Mesodermal cell (in vitro differentiated cells): ENCODE data around the gene KLF2.

ENCODE experiments used
- H3K27ac ChIP-seq: 2 replicates; pipeline ENCODE4 v1.7.0; 2013; ENCODE audit warnings: mild to moderate bottlenecking, low read depth, low read length, moderate library complexity; ENCODE audit not compliant: severe bottlenecking
- H3K36me3 ChIP-seq: 2 replicates; pipeline ENCODE4 v1.7.1; 2013; ENCODE audit warnings: mild to moderate bottlenecking, low read length, moderate library complexity; ENCODE audit not compliant: control insufficient read depth, insufficient read depth
- H3K4me1 ChIP-seq: one replicate; pipeline ENCODE4 v1.7.1; 2013; ENCODE audit warnings: mild to moderate bottlenecking, low read length; ENCODE audit not compliant: insufficient read depth, control insufficient read depth, poor library complexity, severe bottlenecking
- H3K4me3 ChIP-seq: 2 replicates; pipeline ENCODE4 v1.7.0; 2013; ENCODE audit warnings: low read length, control low read depth, mild to moderate bottlenecking; ENCODE audit not compliant: insufficient read depth, poor library complexity, severe bottlenecking; ENCODE audit errors: extremely low read depth
- H3K9me3 ChIP-seq: 2 replicates; pipeline ENCODE4 v1.7.1; 2013; ENCODE audit warnings: mild to moderate bottlenecking, low read length, moderate library complexity; ENCODE audit not compliant: control insufficient read depth
- WGBS, 2 experiments: methylation state at CpG; one replicate each; pipeline ENCODE4 v1.1.5; 2013; ENCODE audit warnings: missing lambda C conversion rate in 2 of 2; ENCODE audit not compliant: insufficient coverage in 2 of 2; 5-methylcytosine and 5-hydroxymethylcytosine counted together

The KLF2 gene

GRCh38 chr19:16308081-16308480, 16.5 kb upstream of the KLF2 start:
- no peaks in the 10 kb centered on the region for H3K36me3 ChIP-seq
- 86 to 89% methylated on average over 5 of the region's 5 CpGs for WGBS, 2 experiments
- no peaks in the 10 kb centered on the region for H3K9me3 ChIP-seq
- no peak overlapping the region for H3K27ac ChIP-seq
- H3K4me1 ChIP-seq, result no peaks in the 10 kb centered on the region
- no peak overlapping the region for H3K4me3 ChIP-seq

- Histone ChIP-seq H3K9me3 (no peaks in the 10 kb centered on the region), H3K4me3 (no peak overlapping the region), H3K27ac (no peak overlapping the region), H3K4me1 (no peaks in the 10 kb centered on the region), H3K36me3 (no peaks in the 10 kb centered on the region)
- 67 to 78% methylated on average over 1 to 2 of the region's 3 CpGs for WGBS, 2 experiments
Observed at GRCh38 chr19:16309643-16310042, 15.0 kb upstream of the KLF2 start.

GRCh38 chr19:16315825-16316505, 8.7 kb upstream of the KLF2 start:
- H3K4me1 ChIP-seq, result no peaks in the 10 kb centered on the region
- WGBS, 2 experiments, result 96 to 97% methylated on average over 9 to 13 of the region's 13 CpGs
- no peaks in the 10 kb centered on the region for H3K9me3 ChIP-seq
- H3K36me3 ChIP-seq, result no peaks in the 10 kb centered on the region
- H3K27ac ChIP-seq, result no peak overlapping the region
- H3K4me3 ChIP-seq, result no peak overlapping the region

GRCh38 chr19:16316506-16316882, 8.1 kb upstream of the KLF2 start:
- no peak overlapping the region for H3K4me3 ChIP-seq
- H3K4me1 ChIP-seq, result no peaks in the 10 kb centered on the region
- no peaks in the 10 kb centered on the region for H3K36me3 ChIP-seq
- H3K9me3 ChIP-seq, result no peaks in the 10 kb centered on the region
- WGBS, 2 experiments, result 70 to 71% methylated on average over 2 to 3 of the region's 3 CpGs
- no peak overlapping the region for H3K27ac ChIP-seq

- Histone ChIP-seq H3K36me3 (no peaks in the 10 kb centered on the region), H3K4me3 (no peak overlapping the region), H3K4me1 (no peaks in the 10 kb centered on the region), H3K9me3 (no peaks in the 10 kb centered on the region), H3K27ac (no peak overlapping the region)
- 54 to 59% methylated on average over 7 of the region's 7 CpGs for WGBS, 2 experiments
Observed at GRCh38 chr19:16319481-16319880, 5.1 kb upstream of the KLF2 start.

GRCh38 chr19:16320987-16321386, 3.6 kb upstream of the KLF2 start:
- Histone ChIP-seq H3K9me3 (no peaks in the 10 kb centered on the region), H3K36me3 (no peaks in the 10 kb centered on the region), H3K4me3 (no peak overlapping the region), H3K4me1 (no peaks in the 10 kb centered on the region), H3K27ac (no peak overlapping the region)
- WGBS, 2 experiments, result 75 to 90% methylated on average over 1 of the region's 3 CpGs

- Histone ChIP-seq H3K9me3 (no peaks in the 10 kb centered on the region), H3K4me3 (peak overlapping the region; percentile 46), H3K4me1 (no peaks in the 10 kb centered on the region), H3K36me3 (no peaks in the 10 kb centered on the region), H3K27ac (no peak overlapping the region)
- 2 to 4% methylated on average over 27 to 50 of the region's 52 CpGs for whole genome bisulfite sequencing, 2 experiments
Observed at GRCh38 chr19:16325161-16325527, 518 bp downstream of the KLF2 start.

- WGBS, 2 experiments, result 0 to 1% methylated on average over 54 to 62 of the region's 82 CpGs
- Histone ChIP-seq H3K4me3 (peak overlapping the region; percentile 30), H3K36me3 (no peaks in the 10 kb centered on the region), H3K27ac (no peak overlapping the region), H3K9me3 (no peaks in the 10 kb centered on the region), H3K4me1 (no peaks in the 10 kb centered on the region)
Observed at GRCh38 chr19:16325641-16326400, 1.2 kb downstream of the KLF2 start.

- Histone ChIP-seq H3K36me3 (no peaks in the 10 kb centered on the region), H3K4me3 (peak overlapping the region; percentile 30), H3K9me3 (no peaks in the 10 kb centered on the region), H3K27ac (no peak overlapping the region), H3K4me1 (no peaks in the 10 kb centered on the region)
- WGBS, 2 experiments, result 8 to 10% methylated on average over 51 to 52 of the region's 58 CpGs
Observed at GRCh38 chr19:16326401-16327168, 2.0 kb downstream of the KLF2 start.

GRCh38 chr19:16327169-16327475, 2.5 kb downstream of the KLF2 start:
- H3K4me3 ChIP-seq, result no peak overlapping the region
- H3K27ac ChIP-seq, result no peak overlapping the region
- 24 to 30% methylated on average over 7 to 9 of the region's 14 CpGs for WGBS, 2 experiments
- no peaks in the 10 kb centered on the region for H3K4me1 ChIP-seq
- no peaks in the 10 kb centered on the region for H3K9me3 ChIP-seq
- H3K36me3 ChIP-seq, result no peaks in the 10 kb centered on the region

- Histone ChIP-seq H3K4me3 (no peak overlapping the region), H3K9me3 (no peaks in the 10 kb centered on the region), H3K4me1 (no peaks in the 10 kb centered on the region), H3K36me3 (no peaks in the 10 kb centered on the region), H3K27ac (no peak overlapping the region)
- WGBS, 2 experiments, result 76 to 94% methylated on average over 4 of the region's 6 CpGs
Observed at GRCh38 chr19:16327501-16327900, 2.9 kb downstream of the KLF2 start.
